A673 (cell line): ENCODE measurements around the gene LUZP2.

ENCODE experiments used
- EZH2 ChIP-seq: fragments of 200-600 bp; sonication (generic); IDR thresholded peaks from 2 replicates; pipeline ENCODE4 v1.6.1; 2017; ENCODE audit warnings: borderline replicate concordance, low read depth, mild to moderate bottlenecking, mixed read lengths, antibody characterized with exemption, low read length; ENCODE audit not compliant: poor library complexity, severe bottlenecking
- TF ChIP-seq, protein P1 (sequence below): fragments of 300-800, 200-600 bp; sonication (generic); conservative IDR thresholded peaks from 2 replicates; pipeline ENCODE4 v1.5.1; 2017; ENCODE audit warnings: low read depth, mild to moderate bottlenecking, antibody characterized with exemption, low read length, moderate library complexity, mixed read lengths

DNA sequence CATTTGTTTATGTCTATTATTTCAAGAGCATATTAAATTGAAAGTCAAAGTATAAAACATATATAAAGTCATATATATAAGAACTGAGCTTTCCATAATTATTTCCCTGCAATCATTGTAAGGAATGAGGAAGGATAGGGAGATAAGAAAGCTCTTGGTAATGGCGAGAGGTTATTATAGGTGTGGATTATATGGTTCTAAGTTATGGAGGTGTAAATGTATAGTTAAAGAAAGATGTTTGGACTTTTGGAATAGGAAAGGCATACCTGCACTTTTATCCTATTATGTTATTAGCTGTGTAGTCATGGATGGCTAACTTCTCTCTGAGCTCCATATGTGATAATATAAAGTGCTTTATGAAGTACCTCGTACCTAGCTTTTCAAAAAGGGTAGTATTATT, 127.6 kb downstream of the LUZP2 start:
- TF ChIP-seq, protein P1, sequence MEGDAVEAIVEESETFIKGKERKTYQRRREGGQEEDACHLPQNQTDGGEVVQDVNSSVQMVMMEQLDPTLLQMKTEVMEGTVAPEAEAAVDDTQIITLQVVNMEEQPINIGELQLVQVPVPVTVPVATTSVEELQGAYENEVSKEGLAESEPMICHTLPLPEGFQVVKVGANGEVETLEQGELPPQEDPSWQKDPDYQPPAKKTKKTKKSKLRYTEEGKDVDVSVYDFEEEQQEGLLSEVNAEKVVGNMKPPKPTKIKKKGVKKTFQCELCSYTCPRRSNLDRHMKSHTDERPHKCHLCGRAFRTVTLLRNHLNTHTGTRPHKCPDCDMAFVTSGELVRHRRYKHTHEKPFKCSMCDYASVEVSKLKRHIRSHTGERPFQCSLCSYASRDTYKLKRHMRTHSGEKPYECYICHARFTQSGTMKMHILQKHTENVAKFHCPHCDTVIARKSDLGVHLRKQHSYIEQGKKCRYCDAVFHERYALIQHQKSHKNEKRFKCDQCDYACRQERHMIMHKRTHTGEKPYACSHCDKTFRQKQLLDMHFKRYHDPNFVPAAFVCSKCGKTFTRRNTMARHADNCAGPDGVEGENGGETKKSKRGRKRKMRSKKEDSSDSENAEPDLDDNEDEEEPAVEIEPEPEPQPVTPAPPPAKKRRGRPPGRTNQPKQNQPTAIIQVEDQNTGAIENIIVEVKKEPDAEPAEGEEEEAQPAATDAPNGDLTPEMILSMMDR: no peak
- no peak for TF ChIP-seq EZH2
